Activated CD4-positive, alpha-beta memory T cell treated with anti-CD3 and anti-CD28 coated beads for 36 hours (primary cell): ENCODE measurements around the gene WDR11. TPM values are rescaled to one million over a fixed set of nuclear protein-coding genes. Genes with fewer than 3 reads are reported as not detected.
"Not testable (repeated sequence)": the region's sequence is repeated elsewhere in the genome, so short reads cannot be mapped to it uniquely, and the experiment has no call there.

ENCODE experiments used
- CTCF ChIA-PET: fragments of 350-600 bp; sonication (Branson Sonifier 250); formaldehyde crosslinking; loops from one replicate; lab custom pipeline; 2021; ENCODE audit warnings: antibody characterized with exemption, inconsistent platforms; lab: Charles Lee
- POLR2A ChIA-PET: fragments of 350-600 bp; sonication (Branson Sonifier 250); formaldehyde crosslinking; loops from one replicate; lab custom pipeline; 2021; ENCODE audit warnings: antibody characterized with exemption; lab: Charles Lee
- DNase-seq: peaks from one replicate; pipeline ENCODE4 v3.0.0-alpha.2; 2020
- H3K27ac Mint-ChIP-seq: one replicate; pipeline ENCODE4 v1.8.0; 2021; ENCODE audit warnings: mixed read lengths
- H3K27me3 Mint-ChIP-seq: one replicate; pipeline ENCODE4 v1.8.0; 2021; ENCODE audit warnings: mixed read lengths
- H3K36me3 Mint-ChIP-seq: one replicate; pipeline ENCODE4 v1.8.0; 2021; ENCODE audit warnings: mixed read lengths
- H3K4me1 Mint-ChIP-seq: one replicate; pipeline ENCODE4 v1.8.0; 2021; ENCODE audit warnings: low read depth, mixed read lengths
- H3K4me3 Mint-ChIP-seq: one replicate; pipeline ENCODE4 v1.8.0; 2021; ENCODE audit warnings: mild to moderate bottlenecking, mixed read lengths
- H3K9me3 Mint-ChIP-seq: one replicate; pipeline ENCODE4 v1.8.0; 2021; ENCODE audit warnings: mixed read lengths
- intact Hi-C: fragments of 100-400 bp; cut with micrococcal nuclease; formaldehyde crosslinking; loops from one replicate; pipeline ENCODE4 v1.15.1; 2023
- total RNA-seq, 2 experiments: library from RNA; stranded (reverse); gene quantifications; one replicate each; pipeline ENCODE4 v1.2.3, GENCODE V29; 2021

The WDR11 gene
- total RNA-seq, 2 experiments from 2014 or later, result 37.3 to 39.6 TPM

GRCh38 chr10:120883071-120883470 is 31.9 kb downstream of the WDR11 start:
- CTCF ChIA-PET, result interaction anchor here (1.2 kb wide), 1 partner anchor 66 kb away, joined by 3 read pairs; no protein-coding TSS in a partner anchor
- H3K27ac Mint-ChIP-seq, result no peak overlapping the region
- no peaks in the 10 kb centered on the region for H3K9me3 Mint-ChIP-seq
- H3K36me3 Mint-ChIP-seq, result peaks cover 31% of the 10 kb centered on the region
- no peaks in the 10 kb centered on the region for H3K27me3 Mint-ChIP-seq
- intact Hi-C loops, result no loop called here
- H3K4me3 Mint-ChIP-seq, result no peak overlapping the region
- no peak for DNase-seq
- POLR2A ChIA-PET, result no interaction called here
- no peaks in the 10 kb centered on the region for H3K4me1 Mint-ChIP-seq

GRCh38 chr10:120887482-120887881 is 36.3 kb downstream of the WDR11 start:
- no peak overlapping the region for H3K4me3 Mint-ChIP-seq
- ChIA-PET POLR2A (no interaction called here), CTCF (no interaction called here)
- no peak for DNase-seq
- intact Hi-C loops, result no loop called here
- H3K9me3 Mint-ChIP-seq, result no peaks in the 10 kb centered on the region
- peaks cover 43% of the 10 kb centered on the region for H3K36me3 Mint-ChIP-seq
- no peak overlapping the region for H3K27ac Mint-ChIP-seq
- H3K27me3 Mint-ChIP-seq, result no peaks in the 10 kb centered on the region
- H3K4me1 Mint-ChIP-seq, result no peaks in the 10 kb centered on the region

GRCh38 chr10:120891365-120891764 is 40.2 kb downstream of the WDR11 start:
- H3K9me3 Mint-ChIP-seq, result no peaks in the 10 kb centered on the region
- no peak overlapping the region for H3K4me3 Mint-ChIP-seq
- intact Hi-C loops, result no loop called here
- no peak overlapping the region for H3K27ac Mint-ChIP-seq
- H3K4me1 Mint-ChIP-seq, result peaks cover 3% of the 10 kb centered on the region
- ChIA-PET POLR2A (no interaction called here), CTCF (interaction anchor here (0.7 kb wide), 1 partner anchor 859 kb away, joined by 4 read pairs; no protein-coding TSS in a partner anchor)
- H3K27me3 Mint-ChIP-seq, result no peaks in the 10 kb centered on the region
- DNase-seq, result no peak
- H3K36me3 Mint-ChIP-seq, result peaks cover 51% of the 10 kb centered on the region

GRCh38 chr10:120894556-120894955 is 43.4 kb downstream of the WDR11 start:
- DNase-seq, result no peak
- H3K27me3 Mint-ChIP-seq, result no peaks in the 10 kb centered on the region
- peaks cover 44% of the 10 kb centered on the region for H3K36me3 Mint-ChIP-seq
- H3K9me3 Mint-ChIP-seq, result no peaks in the 10 kb centered on the region
- peaks cover 7% of the 10 kb centered on the region for H3K4me1 Mint-ChIP-seq
- H3K27ac Mint-ChIP-seq, result no peak overlapping the region
- ChIA-PET CTCF (no interaction called here), POLR2A (no interaction called here)
- no peak overlapping the region for H3K4me3 Mint-ChIP-seq
- intact Hi-C loops, result no loop called here

- peaks cover 42% of the 10 kb centered on the region for H3K36me3 Mint-ChIP-seq
- H3K27me3 Mint-ChIP-seq, result no peaks in the 10 kb centered on the region
- CTCF ChIA-PET, result no interaction called here
- no peak for DNase-seq
- H3K4me3 Mint-ChIP-seq, result no peak overlapping the region
- intact Hi-C loops, result no loop called here
- H3K4me1 Mint-ChIP-seq, result peaks cover 7% of the 10 kb centered on the region
- H3K27ac Mint-ChIP-seq, result no peak overlapping the region
- H3K9me3 Mint-ChIP-seq, result no peaks in the 10 kb centered on the region
- POLR2A ChIA-PET, result no interaction called here
Observed at GRCh38 chr10:120897343-120897742, 46.2 kb downstream of the WDR11 start.

GRCh38 chr10:120905268-120905667 is 54.1 kb downstream of the WDR11 start:
- Mint-ChIP-seq H3K27me3 (no peaks in the 10 kb centered on the region), H3K4me1 (no peaks in the 10 kb centered on the region), H3K4me3 (no peak overlapping the region), H3K9me3 (peaks cover 9% of the 10 kb centered on the region), H3K36me3 (peaks cover 81% of the 10 kb centered on the region), H3K27ac (no peak overlapping the region)
- intact Hi-C loops, result no loop called here
- DNase-seq, result no peak
- ChIA-PET CTCF (no interaction called here), POLR2A (no interaction called here)

- H3K27me3 Mint-ChIP-seq, result no peaks in the 10 kb centered on the region
- intact Hi-C loops, result no loop called here
- H3K36me3 Mint-ChIP-seq, result no peaks in the 10 kb centered on the region
- no peaks in the 10 kb centered on the region for H3K4me1 Mint-ChIP-seq
- CTCF ChIA-PET, result no interaction called here
- POLR2A ChIA-PET, result no interaction called here
- no peak for DNase-seq
- H3K4me3 Mint-ChIP-seq, result no peak overlapping the region
- peaks cover 11% of the 10 kb centered on the region for H3K9me3 Mint-ChIP-seq
- H3K27ac Mint-ChIP-seq, result no peak overlapping the region
Observed at GRCh38 chr10:120917521-120918250, 66.5 kb downstream of the WDR11 start.

GRCh38 chr10:120923886-120924285 is 72.7 kb downstream of the WDR11 start:
- intact Hi-C loops, H3K27me3 Mint-ChIP-seq, POLR2A ChIA-PET, H3K36me3 Mint-ChIP-seq, DNase-seq, H3K4me1 Mint-ChIP-seq, H3K4me3 Mint-ChIP-seq, H3K27ac Mint-ChIP-seq, CTCF ChIA-PET, H3K9me3 Mint-ChIP-seq: not testable (repeated sequence)

GRCh38 chr10:120926611-120927010 is 75.4 kb downstream of the WDR11 start:
- ChIA-PET POLR2A (no interaction called here), CTCF (no interaction called here)
- no peak overlapping the region for H3K27ac Mint-ChIP-seq

GRCh38 chr10:120927352-120927751 is 76.2 kb downstream of the WDR11 start:
- no peaks in the 10 kb centered on the region for H3K4me1 Mint-ChIP-seq
- H3K27ac Mint-ChIP-seq, result no peak overlapping the region
- intact Hi-C loops, result no loop called here
- no peaks in the 10 kb centered on the region for H3K36me3 Mint-ChIP-seq
- ChIA-PET POLR2A (no interaction called here), CTCF (interaction anchor here (1.4 kb wide), 1 partner anchor 21 kb away, joined by 3 read pairs; no protein-coding TSS in a partner anchor)
- peaks cover 2% of the 10 kb centered on the region for H3K27me3 Mint-ChIP-seq
- no peak for DNase-seq
- H3K4me3 Mint-ChIP-seq, result no peak overlapping the region
- H3K9me3 Mint-ChIP-seq, result no peaks in the 10 kb centered on the region

More at GRCh38 chr10:120926611-120927010, 75.4 kb downstream of the WDR11 start:
- no peak for DNase-seq
- Mint-ChIP-seq H3K27me3 (no peaks in the 10 kb centered on the region), H3K9me3 (no peaks in the 10 kb centered on the region), H3K4me3 (no peak overlapping the region), H3K36me3 (no peaks in the 10 kb centered on the region), H3K4me1 (no peaks in the 10 kb centered on the region)
- intact Hi-C loops, result no loop called here

GRCh38 chr10:120929166-120929565 is 78.0 kb downstream of the WDR11 start:
- Mint-ChIP-seq H3K9me3 (no peaks in the 10 kb centered on the region), H3K4me3 (no peak overlapping the region), H3K27ac (no peak overlapping the region), H3K27me3 (peaks cover 2% of the 10 kb centered on the region), H3K4me1 (no peaks in the 10 kb centered on the region), H3K36me3 (no peaks in the 10 kb centered on the region)
- ChIA-PET POLR2A (no interaction called here), CTCF (no interaction called here)
- DNase-seq, result no peak
- intact Hi-C loops, result no loop called here

- Mint-ChIP-seq H3K4me3 (no peak overlapping the region), H3K27ac (no peak overlapping the region), H3K9me3 (no peaks in the 10 kb centered on the region), H3K4me1 (no peaks in the 10 kb centered on the region), H3K36me3 (no peaks in the 10 kb centered on the region), H3K27me3 (peaks cover 2% of the 10 kb centered on the region)
- ChIA-PET CTCF (interaction anchor here (1.8 kb wide), 1 partner anchor 12 kb away, joined by 6 read pairs; no protein-coding TSS in a partner anchor), POLR2A (no interaction called here)
- DNase-seq, result no peak
- intact Hi-C loops, result no loop called here
Observed at GRCh38 chr10:120931423-120931822, 80.3 kb downstream of the WDR11 start.

- intact Hi-C loops, result no loop called here
- POLR2A ChIA-PET, result no interaction called here
- H3K4me1 Mint-ChIP-seq, result no peaks in the 10 kb centered on the region
- CTCF ChIA-PET, result interaction anchor here (1.8 kb wide), 1 partner anchor 12 kb away, joined by 6 read pairs; no protein-coding TSS in a partner anchor
- H3K9me3 Mint-ChIP-seq, result no peaks in the 10 kb centered on the region
- DNase-seq, result no peak
- peaks cover 2% of the 10 kb centered on the region for H3K27me3 Mint-ChIP-seq
- H3K4me3 Mint-ChIP-seq, result no peak overlapping the region
- H3K27ac Mint-ChIP-seq, result no peak overlapping the region
- no peaks in the 10 kb centered on the region for H3K36me3 Mint-ChIP-seq
Observed at GRCh38 chr10:120931999-120932398, 80.8 kb downstream of the WDR11 start.
